GM12872 (cell line): ENCODE measurements around the gene NRP1.

Experiments
- CTCF ChIP-seq: IDR thresholded peaks from 3 replicates; pipeline ENCODE4 v1.5.1; 2011; ENCODE audit warnings: low read depth, mild to moderate bottlenecking, low read length, moderate library complexity; ENCODE audit not compliant: insufficient read depth

Gene NRP1

GRCh38 chr10:33193701-33194521, 140.6 kb downstream of the NRP1 start:
- TF ChIP-seq CTCF: no peak

- TF ChIP-seq CTCF: peak; percentile 74
Observed at GRCh38 chr10:33193057-33193700, 141.3 kb downstream of the NRP1 start.

GRCh38 chr10:33192190-33192589, 142.3 kb downstream of the NRP1 start:
- no peak for TF ChIP-seq CTCF

GRCh38 chr10:33190406-33190805, 144.1 kb downstream of the NRP1 start:
- no peak for TF ChIP-seq CTCF

- TF ChIP-seq CTCF: no peak
Observed at GRCh38 chr10:33189808-33190207, 144.7 kb downstream of the NRP1 start.

- TF ChIP-seq CTCF: no peak
Observed at GRCh38 chr10:33189363-33189762, 145.1 kb downstream of the NRP1 start.

GRCh38 chr10:33187427-33187999, 147.0 kb downstream of the NRP1 start:
- no peak for TF ChIP-seq CTCF
